ENCODE results near the gene MC4R.

Gene MC4R

DNA sequence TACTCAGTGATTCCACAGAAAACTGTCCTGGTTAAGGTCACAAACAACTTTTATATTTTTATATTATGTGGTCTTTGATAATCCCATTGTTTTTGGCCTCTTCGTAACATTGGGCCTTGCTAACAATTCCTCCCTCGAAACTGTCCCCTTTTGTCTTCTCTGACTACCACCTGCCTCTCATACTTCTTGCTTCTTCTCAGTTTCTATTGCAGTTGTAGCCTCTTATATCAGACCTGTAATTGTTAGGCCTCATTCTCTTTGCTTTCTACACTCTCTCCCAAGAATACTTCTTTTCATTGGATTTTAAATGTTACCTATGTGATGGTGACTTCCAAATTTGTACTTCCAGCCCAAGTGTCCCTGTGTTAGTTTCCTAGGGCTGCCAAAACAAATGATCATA, 44.7 kb downstream of the MC4R start:
- DNase-seq (ENCODE audit: low spot score) = no peak

- DNase-seq (ENCODE audit: low spot score) = no peak
These were observed 50.0 kb downstream of the MC4R start for GRCh38 chr18:60322591-60322990.

Data from activated CD4-positive, alpha-beta T cell treated with anti-CD3 and anti-CD28 coated beads, Interleukin-2, Interleukin-4, amounts not matched to agents 100 ng/mL and 50 ng/mL, durations not matched to agents 16 hours and 8 hours (primary cell).